RWPE1 (cell line): ENCODE data around the gene MYO1B.

Experiments used
- CTCF ChIA-PET: fragments of 350-600 bp; sonication (Branson Sonifier 250); formaldehyde crosslinking; extraction: SDS; loops from one replicate; lab custom pipeline; 2021; lab: Yijun Ruan, JAX
- POLR2A ChIA-PET: fragments of 400-600 bp; formaldehyde crosslinking; extraction: SDS; loops from one replicate; lab custom pipeline; 2020; ENCODE audit warnings: antibody characterized with exemption; ENCODE audit not compliant: low non-redundant PET; lab: Yijun Ruan, JAX
- DNase-seq: peaks from one replicate; pipeline ENCODE4 v3.0.0; 2012; ENCODE audit warnings: low spot score
- H3K27ac ChIP-seq: fragments of 450-650 bp; 2 replicates; pipeline ENCODE4 v1.5.1; 2017
- CTCF ChIP-seq: fragments of 450-650 bp; conservative IDR thresholded peaks from 2 replicates; pipeline ENCODE4 v1.5.1; 2017; ENCODE audit warnings: low read depth, mild to moderate bottlenecking

Gene MYO1B

GRCh38 chr2:191360918-191361317 lies 115.7 kb downstream of the MYO1B start:
- no peak overlapping the region for H3K27ac ChIP-seq
- CTCF ChIA-PET: interaction anchor here (0.6 kb wide), 1 partner anchor 325 kb away, joined by 3 read pairs; no protein-coding TSS in a partner anchor
- no peak for TF ChIP-seq CTCF
- no peak for DNase-seq
- POLR2A ChIA-PET: no interaction called here

- H3K27ac ChIP-seq: no peak overlapping the region
- CTCF ChIA-PET: interaction anchor here (0.6 kb wide), 1 partner anchor 158 kb away, joined by 3 read pairs; no protein-coding TSS in a partner anchor
- no peak for TF ChIP-seq CTCF
- POLR2A ChIA-PET: no interaction called here
- DNase-seq: no peak
These were observed 117.6 kb downstream of the MYO1B start for GRCh38 chr2:191362841-191363240.

GRCh38 chr2:191363267-191363666 lies 118.1 kb downstream of the MYO1B start:
- ChIA-PET POLR2A (no interaction called here), CTCF (interaction anchor here (0.6 kb wide), 1 partner anchor 158 kb away, joined by 3 read pairs; no protein-coding TSS in a partner anchor)
- no peak for DNase-seq
- H3K27ac ChIP-seq: no peak overlapping the region
- TF ChIP-seq CTCF: no peak

GRCh38 chr2:191365089-191365488 lies 119.9 kb downstream of the MYO1B start:
- ChIA-PET CTCF (no interaction called here), POLR2A (no interaction called here)
- H3K27ac ChIP-seq: no peak overlapping the region
- TF ChIP-seq CTCF: no peak
- no peak for DNase-seq

- ChIA-PET POLR2A (no interaction called here), CTCF (interaction anchor here (0.6 kb wide), 1 partner anchor 156 kb away, joined by 5 read pairs; no protein-coding TSS in a partner anchor)
- no peak overlapping the region for H3K27ac ChIP-seq
- no peak for DNase-seq
- TF ChIP-seq CTCF: no peak
These were observed 121.0 kb downstream of the MYO1B start for GRCh38 chr2:191366199-191366598.

- CTCF ChIA-PET: interaction anchor here (0.6 to 0.7 kb wide), 2 partner anchors 34 to 204 kb away, joined by 3 read pairs; no protein-coding TSS in a partner anchor
These were observed 123.8 kb downstream of the MYO1B start for GRCh38 chr2:191369034-191369433.

More at GRCh38 chr2:191369034-191369433, 123.8 kb downstream of the MYO1B start:
- H3K27ac ChIP-seq: no peak overlapping the region; the same call in 1 of the 2 replicates
- peak; percentile 38 for TF ChIP-seq CTCF
- DNase-seq: peak; percentile 12
- POLR2A ChIA-PET: no interaction called here
